Activated T-cell treated with anti-CD3 and anti-CD28 coated beads, Interleukin-2, amount 50 U/mL, for 24 hours (primary cell): Measurements from ENCODE around the gene AJAP1.

Experiments used
- DNase-seq: peaks from one replicate; pipeline ENCODE4 v3.0.0-alpha.2; 2020
- H3K27ac Mint-ChIP-seq: 2 replicates; pipeline ENCODE4 v1.8.0; 2020; ENCODE audit warnings: mild to moderate bottlenecking, mixed read lengths
- H3K27me3 Mint-ChIP-seq: 2 replicates; pipeline ENCODE4 v1.8.0; 2020; ENCODE audit warnings: mixed read lengths
- H3K36me3 Mint-ChIP-seq: 2 replicates; pipeline ENCODE4 v1.8.0; 2020; ENCODE audit warnings: low read depth, mixed read lengths
- H3K4me1 Mint-ChIP-seq: 2 replicates; pipeline ENCODE4 v1.8.0; 2020; ENCODE audit warnings: low read depth, mixed read lengths
- H3K4me3 Mint-ChIP-seq: 2 replicates; pipeline ENCODE4 v1.8.0; 2020; ENCODE audit warnings: mild to moderate bottlenecking, moderate library complexity, mixed read lengths
- H3K9me3 Mint-ChIP-seq: 2 replicates; pipeline ENCODE4 v1.8.0; 2020; ENCODE audit warnings: mixed read lengths

AJAP1 gene

GRCh38 chr1:4772294-4773010 is 118.0 kb downstream of the AJAP1 start:
- no peak overlapping the region for H3K4me3 Mint-ChIP-seq
- H3K27me3 Mint-ChIP-seq = no peaks in the 10 kb centered on the region
- H3K36me3 Mint-ChIP-seq = no peaks in the 10 kb centered on the region
- H3K9me3 Mint-ChIP-seq = no peaks in the 10 kb centered on the region
- no peaks in the 10 kb centered on the region for H3K4me1 Mint-ChIP-seq
- no peak overlapping the region for H3K27ac Mint-ChIP-seq
- DNase-seq = no peak

DNA sequence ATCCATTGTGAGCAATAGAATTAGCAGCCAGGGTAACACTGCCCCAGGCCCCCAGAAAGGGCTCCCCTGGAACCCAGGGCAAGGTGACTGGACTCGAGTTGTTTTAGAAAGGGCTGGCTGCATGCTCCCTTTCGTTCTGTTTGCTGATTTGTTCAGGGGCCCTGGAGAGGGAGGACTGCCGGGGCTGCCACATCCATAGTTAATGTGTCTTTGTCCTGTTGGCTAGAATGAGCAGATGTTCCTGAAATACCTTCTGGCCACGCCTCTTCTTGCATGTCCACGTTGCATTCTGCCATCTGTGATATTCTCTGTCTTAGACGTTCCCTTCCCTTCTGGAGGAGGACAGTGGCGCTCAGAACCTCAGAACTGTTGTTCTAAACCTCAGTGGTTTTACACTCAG is 118.8 kb downstream of the AJAP1 start:
- H3K27ac Mint-ChIP-seq = no peak overlapping the region
- H3K27me3 Mint-ChIP-seq = no peaks in the 10 kb centered on the region
- H3K9me3 Mint-ChIP-seq = no peaks in the 10 kb centered on the region
- no peak overlapping the region for H3K4me3 Mint-ChIP-seq
- no peaks in the 10 kb centered on the region for H3K36me3 Mint-ChIP-seq
- H3K4me1 Mint-ChIP-seq = no peaks in the 10 kb centered on the region
- DNase-seq = no peak

GRCh38 chr1:4775506-4775905 is 121.1 kb downstream of the AJAP1 start:
- no peak overlapping the region for H3K27ac Mint-ChIP-seq
- H3K4me1 Mint-ChIP-seq = no peaks in the 10 kb centered on the region
- no peak for DNase-seq
- H3K36me3 Mint-ChIP-seq = no peaks in the 10 kb centered on the region
- no peak overlapping the region for H3K4me3 Mint-ChIP-seq
- no peaks in the 10 kb centered on the region for H3K9me3 Mint-ChIP-seq
- H3K27me3 Mint-ChIP-seq = no peaks in the 10 kb centered on the region

DNA sequence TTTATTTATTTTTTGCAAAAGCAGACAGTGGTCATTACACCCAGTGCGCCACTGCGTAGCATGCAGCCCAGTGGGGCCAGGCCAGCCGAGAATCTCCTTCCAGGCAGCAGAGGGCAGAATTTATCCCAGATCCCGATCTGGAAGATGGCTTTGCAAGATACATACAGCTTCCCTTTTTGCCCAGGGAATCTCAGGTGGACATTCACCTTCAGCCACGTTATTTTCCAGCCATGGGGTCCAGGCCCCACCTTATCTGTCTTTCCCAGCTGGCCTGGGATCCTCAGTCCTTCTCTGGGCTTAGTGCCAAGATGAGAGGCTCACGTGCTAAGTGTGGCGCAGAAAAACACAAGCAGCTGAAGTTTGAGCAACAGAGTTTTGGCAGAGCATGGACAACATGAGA is 123.6 kb downstream of the AJAP1 start:
- Mint-ChIP-seq H3K27ac (no peak overlapping the region), H3K4me3 (no peak overlapping the region), H3K4me1 (no peaks in the 10 kb centered on the region), H3K9me3 (no peaks in the 10 kb centered on the region), H3K36me3 (no peaks in the 10 kb centered on the region), H3K27me3 (no peaks in the 10 kb centered on the region)
- no peak for DNase-seq

DNA sequence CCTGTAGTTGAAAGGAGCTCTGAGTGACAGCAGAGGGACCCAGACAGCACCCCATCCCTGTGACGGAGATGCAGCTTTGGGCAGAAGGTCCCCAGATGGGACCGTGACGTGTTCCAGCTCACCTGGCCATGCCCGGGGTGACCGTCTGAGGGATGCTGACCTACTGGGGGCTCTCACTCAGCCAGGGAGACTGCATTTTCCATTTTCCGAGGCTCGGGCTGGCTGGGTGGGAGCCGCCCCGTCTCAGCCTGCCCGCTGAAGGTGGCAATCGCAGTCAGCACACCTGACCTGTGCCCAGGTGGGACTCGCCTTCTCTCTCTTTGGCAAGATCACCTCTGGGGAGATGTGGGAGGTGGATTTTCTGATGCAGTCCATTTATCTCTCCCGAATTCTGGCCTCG is 127.2 kb downstream of the AJAP1 start:
- Mint-ChIP-seq H3K4me1 (no peaks in the 10 kb centered on the region), H3K27me3 (no peaks in the 10 kb centered on the region), H3K36me3 (no peaks in the 10 kb centered on the region), H3K9me3 (no peaks in the 10 kb centered on the region), H3K4me3 (no peak overlapping the region), H3K27ac (no peak overlapping the region)
- DNase-seq = no peak

DNA sequence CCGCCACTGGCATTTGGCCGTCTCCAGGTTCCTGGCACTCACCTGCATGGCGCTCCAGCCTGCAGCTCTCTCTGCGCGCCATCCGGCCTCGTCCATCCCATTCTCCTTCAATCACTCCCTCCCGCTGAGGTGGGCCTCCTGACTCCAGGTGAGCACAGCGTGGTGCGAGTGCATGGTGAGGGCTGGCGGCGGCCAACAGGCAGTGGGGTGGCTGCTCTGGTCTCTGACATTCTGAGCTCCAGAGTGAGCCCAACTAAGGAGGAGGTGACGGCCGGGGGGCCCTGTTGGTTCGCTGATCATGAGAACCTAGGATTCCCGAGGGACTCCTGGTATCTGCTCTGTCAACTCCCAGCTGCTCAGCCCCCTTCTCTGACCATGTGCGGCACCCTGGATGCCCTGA is 130.4 kb downstream of the AJAP1 start:
- no peaks in the 10 kb centered on the region for H3K36me3 Mint-ChIP-seq
- no peak for DNase-seq
- peaks cover 11% of the 10 kb centered on the region for H3K27me3 Mint-ChIP-seq
- no peaks in the 10 kb centered on the region for H3K4me1 Mint-ChIP-seq
- H3K27ac Mint-ChIP-seq = no peak overlapping the region
- no peaks in the 10 kb centered on the region for H3K9me3 Mint-ChIP-seq
- H3K4me3 Mint-ChIP-seq = no peak overlapping the region

- H3K36me3 Mint-ChIP-seq = no peaks in the 10 kb centered on the region
- no peak for DNase-seq
- no peak overlapping the region for H3K27ac Mint-ChIP-seq
- H3K9me3 Mint-ChIP-seq = no peaks in the 10 kb centered on the region
- no peak overlapping the region for H3K4me3 Mint-ChIP-seq
- H3K27me3 Mint-ChIP-seq = peaks cover 13% of the 10 kb centered on the region
- H3K4me1 Mint-ChIP-seq = no peaks in the 10 kb centered on the region
Measured at GRCh38 chr1:4786055-4786454, 131.6 kb downstream of the AJAP1 start.

DNA sequence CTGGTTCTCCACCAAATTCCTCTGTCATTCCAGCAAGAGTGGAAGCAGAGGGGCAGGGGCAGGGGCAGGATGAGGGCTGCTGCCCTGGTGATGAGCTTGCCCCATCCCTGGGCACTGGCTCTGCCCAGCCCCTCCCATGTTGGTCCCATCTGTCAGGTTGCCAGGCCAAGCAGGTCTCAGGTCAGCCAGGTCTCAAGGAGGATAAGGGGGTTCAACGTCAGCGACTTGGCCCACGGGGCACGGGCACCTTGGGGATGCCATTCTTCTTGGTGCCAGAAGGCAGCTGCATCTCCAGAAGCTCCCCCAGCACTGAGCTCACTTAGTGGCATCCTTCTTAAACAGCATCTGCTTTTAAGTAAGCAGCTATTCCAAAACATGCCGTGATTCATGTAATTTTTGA is 133.1 kb downstream of the AJAP1 start:
- no peak for DNase-seq
- H3K4me1 Mint-ChIP-seq = no peaks in the 10 kb centered on the region
- H3K36me3 Mint-ChIP-seq = no peaks in the 10 kb centered on the region
- H3K9me3 Mint-ChIP-seq = no peaks in the 10 kb centered on the region
- H3K27me3 Mint-ChIP-seq = peaks cover 17% of the 10 kb centered on the region
- H3K4me3 Mint-ChIP-seq = no peak overlapping the region
- H3K27ac Mint-ChIP-seq = no peak overlapping the region

DNA sequence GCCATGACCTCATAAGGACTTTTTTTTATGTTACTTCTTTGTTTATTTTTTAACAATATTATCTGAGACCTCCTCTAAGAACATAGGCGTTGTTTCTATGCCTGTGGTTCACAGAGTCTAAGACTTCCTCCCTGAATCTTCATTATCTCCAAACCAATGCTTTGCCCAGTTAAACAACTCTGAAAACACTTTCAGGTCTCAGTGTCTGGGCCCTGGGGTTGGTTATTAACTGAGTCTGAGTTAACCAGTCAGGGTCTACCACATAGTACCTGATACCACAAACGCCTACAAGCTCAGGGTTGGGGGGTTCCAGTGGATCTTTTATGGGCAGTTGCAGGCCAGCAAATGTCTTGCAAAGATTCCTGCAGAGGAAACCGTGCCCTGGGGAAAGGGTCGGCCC is 138.2 kb downstream of the AJAP1 start:
- H3K27ac Mint-ChIP-seq = no peak overlapping the region
- no peaks in the 10 kb centered on the region for H3K4me1 Mint-ChIP-seq
- H3K4me3 Mint-ChIP-seq = no peak overlapping the region
- no peak for DNase-seq
- H3K9me3 Mint-ChIP-seq = no peaks in the 10 kb centered on the region
- H3K36me3 Mint-ChIP-seq = no peaks in the 10 kb centered on the region
- H3K27me3 Mint-ChIP-seq = peaks cover 17% of the 10 kb centered on the region

GRCh38 chr1:4794020-4794780 is 139.8 kb downstream of the AJAP1 start:
- no peak overlapping the region for H3K27ac Mint-ChIP-seq
- H3K9me3 Mint-ChIP-seq = no peaks in the 10 kb centered on the region
- no peaks in the 10 kb centered on the region for H3K36me3 Mint-ChIP-seq
- H3K4me1 Mint-ChIP-seq = no peaks in the 10 kb centered on the region
- DNase-seq = no peak
- no peak overlapping the region for H3K4me3 Mint-ChIP-seq
- H3K27me3 Mint-ChIP-seq = peaks cover 18% of the 10 kb centered on the region

- H3K9me3 Mint-ChIP-seq = no peaks in the 10 kb centered on the region
- no peaks in the 10 kb centered on the region for H3K4me1 Mint-ChIP-seq
- no peak overlapping the region for H3K27ac Mint-ChIP-seq
- H3K36me3 Mint-ChIP-seq = no peaks in the 10 kb centered on the region
- H3K4me3 Mint-ChIP-seq = no peak overlapping the region
- peaks cover 22% of the 10 kb centered on the region for H3K27me3 Mint-ChIP-seq
- no peak for DNase-seq
Measured at GRCh38 chr1:4796161-4797015, 142.0 kb downstream of the AJAP1 start.

GRCh38 chr1:4797016-4797410 is 142.6 kb downstream of the AJAP1 start:
- no peak for DNase-seq
- Mint-ChIP-seq H3K36me3 (no peaks in the 10 kb centered on the region), H3K9me3 (no peaks in the 10 kb centered on the region), H3K27ac (no peak overlapping the region), H3K27me3 (peaks cover 22% of the 10 kb centered on the region), H3K4me3 (no peak overlapping the region), H3K4me1 (no peaks in the 10 kb centered on the region)

GRCh38 chr1:4797429-4797828 is 143.0 kb downstream of the AJAP1 start:
- H3K27ac Mint-ChIP-seq = no peak overlapping the region
- no peaks in the 10 kb centered on the region for H3K9me3 Mint-ChIP-seq
- no peak for DNase-seq
- no peaks in the 10 kb centered on the region for H3K4me1 Mint-ChIP-seq
- no peaks in the 10 kb centered on the region for H3K36me3 Mint-ChIP-seq
- no peak overlapping the region for H3K4me3 Mint-ChIP-seq
- H3K27me3 Mint-ChIP-seq = peaks cover 22% of the 10 kb centered on the region

- DNase-seq = no peak
- Mint-ChIP-seq H3K9me3 (peaks cover 4% of the 10 kb centered on the region), H3K4me1 (no peaks in the 10 kb centered on the region), H3K4me3 (no peak overlapping the region), H3K27ac (no peak overlapping the region), H3K27me3 (peaks cover 34% of the 10 kb centered on the region), H3K36me3 (no peaks in the 10 kb centered on the region)
Measured at GRCh38 chr1:4801192-4801924, 146.9 kb downstream of the AJAP1 start.
